Measurements from ENCODE around the gene AKAP6.

The AKAP6 gene

DNA sequence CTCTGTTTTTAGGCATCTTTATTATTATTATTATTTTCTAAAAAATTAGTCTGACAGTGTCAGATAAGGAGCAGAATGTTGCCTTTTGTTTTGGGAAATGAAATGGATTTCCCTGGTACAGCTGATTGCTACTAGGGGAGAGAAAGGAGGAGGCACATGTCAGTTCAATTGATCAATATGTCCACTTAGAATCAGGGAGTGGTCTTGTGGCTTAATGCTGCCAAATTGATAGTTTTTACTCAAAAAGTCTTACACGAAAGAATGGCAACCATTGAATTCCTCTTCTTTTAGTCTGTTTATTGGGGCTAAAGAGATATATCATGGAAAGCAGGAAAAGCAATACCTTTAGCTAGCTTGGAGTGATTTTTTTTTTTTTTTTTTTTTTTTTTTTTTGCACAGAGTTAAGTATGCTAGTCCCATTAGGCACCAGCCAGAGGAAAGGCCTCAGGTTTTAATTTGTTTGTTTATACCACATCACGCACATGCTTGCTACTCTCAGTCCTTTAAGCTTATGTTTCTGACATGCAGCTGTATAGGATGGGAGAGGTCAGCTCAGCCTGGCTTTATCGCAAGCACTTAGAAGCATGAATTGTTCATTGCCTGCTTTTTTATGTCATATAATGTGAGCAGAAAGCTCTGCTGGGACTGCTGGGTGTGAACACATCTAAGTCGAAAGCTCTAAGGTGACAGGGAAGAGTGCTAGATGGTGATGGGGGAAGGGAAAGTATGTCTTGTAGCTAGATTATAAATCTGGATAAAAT is 1.4 kb downstream of the AKAP6 start:
- TF ChIP-seq, protein P1, sequence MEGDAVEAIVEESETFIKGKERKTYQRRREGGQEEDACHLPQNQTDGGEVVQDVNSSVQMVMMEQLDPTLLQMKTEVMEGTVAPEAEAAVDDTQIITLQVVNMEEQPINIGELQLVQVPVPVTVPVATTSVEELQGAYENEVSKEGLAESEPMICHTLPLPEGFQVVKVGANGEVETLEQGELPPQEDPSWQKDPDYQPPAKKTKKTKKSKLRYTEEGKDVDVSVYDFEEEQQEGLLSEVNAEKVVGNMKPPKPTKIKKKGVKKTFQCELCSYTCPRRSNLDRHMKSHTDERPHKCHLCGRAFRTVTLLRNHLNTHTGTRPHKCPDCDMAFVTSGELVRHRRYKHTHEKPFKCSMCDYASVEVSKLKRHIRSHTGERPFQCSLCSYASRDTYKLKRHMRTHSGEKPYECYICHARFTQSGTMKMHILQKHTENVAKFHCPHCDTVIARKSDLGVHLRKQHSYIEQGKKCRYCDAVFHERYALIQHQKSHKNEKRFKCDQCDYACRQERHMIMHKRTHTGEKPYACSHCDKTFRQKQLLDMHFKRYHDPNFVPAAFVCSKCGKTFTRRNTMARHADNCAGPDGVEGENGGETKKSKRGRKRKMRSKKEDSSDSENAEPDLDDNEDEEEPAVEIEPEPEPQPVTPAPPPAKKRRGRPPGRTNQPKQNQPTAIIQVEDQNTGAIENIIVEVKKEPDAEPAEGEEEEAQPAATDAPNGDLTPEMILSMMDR (IDR thresholded peaks at IDR 0.05; ENCODE audit: borderline replicate concordance, insufficient read depth, low read depth, low read length): no peak
- H3K4me3 ChIP-seq (ENCODE audit: low read depth, low read length): no peak overlapping the region

DNA sequence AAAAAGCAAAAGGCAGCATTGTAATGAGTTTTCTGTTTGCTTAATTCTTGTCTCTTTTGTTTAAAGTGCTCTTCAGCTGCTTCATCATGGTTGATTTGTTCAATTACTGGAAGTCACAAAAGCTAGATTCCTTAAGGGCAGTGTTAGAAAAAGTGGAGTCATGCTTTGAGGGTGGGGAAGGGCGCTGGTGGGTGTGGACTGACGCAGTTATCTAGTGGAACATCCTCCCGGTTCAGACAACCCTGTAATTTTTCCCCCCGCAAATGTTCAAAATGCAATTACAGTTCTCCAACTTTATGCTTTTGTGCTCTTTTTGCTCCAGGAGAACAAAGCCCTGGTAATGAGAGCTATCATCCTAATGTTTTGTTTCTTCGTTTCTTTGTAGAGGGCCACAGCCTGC is 2.1 kb downstream of the AKAP6 start:
- H3K4me3 ChIP-seq (ENCODE audit: low read depth, low read length): no peak overlapping the region
- TF ChIP-seq, protein P1 (IDR thresholded peaks at IDR 0.05; ENCODE audit: borderline replicate concordance, insufficient read depth, low read depth, low read length): no peak

DNA sequence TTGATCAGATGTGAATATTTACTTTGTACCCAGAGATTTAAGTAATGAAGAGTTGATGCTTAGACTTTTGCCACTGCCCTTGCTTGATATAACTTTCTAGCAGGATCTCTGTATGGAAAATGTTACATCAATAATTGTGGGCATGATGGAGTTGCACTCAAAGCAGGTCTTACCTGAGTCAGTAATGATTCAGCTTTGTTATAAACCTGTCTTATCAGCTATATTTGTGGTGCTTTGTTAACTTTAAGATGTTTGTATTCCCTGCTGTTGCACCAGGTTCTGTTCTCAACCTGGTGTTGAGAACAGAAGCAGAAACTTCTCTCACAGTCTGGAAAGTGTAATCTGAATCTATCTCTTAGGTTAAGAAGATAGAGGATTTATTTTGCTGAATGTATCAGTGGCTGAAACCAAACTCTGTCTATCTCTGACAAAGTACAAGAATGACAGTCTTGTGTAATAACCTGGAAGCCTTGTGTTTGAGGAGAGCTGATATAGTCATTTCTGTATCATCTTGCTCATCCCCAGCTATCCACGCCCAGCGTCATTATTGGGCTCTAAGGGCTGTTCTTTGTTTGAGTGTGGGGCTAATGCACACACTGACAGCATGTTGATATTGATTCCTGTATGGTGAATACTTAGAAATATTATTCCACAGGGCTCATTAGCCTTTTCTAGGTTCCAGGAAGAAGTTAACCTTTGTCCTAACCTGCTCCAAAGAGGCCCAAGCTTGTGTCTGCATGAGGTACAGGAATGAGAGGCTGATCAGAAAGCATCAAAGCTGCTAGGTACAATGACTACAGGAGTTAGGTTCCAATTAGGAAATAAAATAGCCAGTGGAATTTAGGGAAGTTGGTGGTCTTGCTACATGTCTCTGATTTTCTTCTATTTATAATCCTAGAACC is 3.6 kb downstream of the AKAP6 start:
- TF ChIP-seq, protein P1 (IDR thresholded peaks at IDR 0.05; ENCODE audit: borderline replicate concordance, insufficient read depth, low read depth, low read length): no peak
- no peak overlapping the region for H3K4me3 ChIP-seq (ENCODE audit: low read depth, low read length)

DNA sequence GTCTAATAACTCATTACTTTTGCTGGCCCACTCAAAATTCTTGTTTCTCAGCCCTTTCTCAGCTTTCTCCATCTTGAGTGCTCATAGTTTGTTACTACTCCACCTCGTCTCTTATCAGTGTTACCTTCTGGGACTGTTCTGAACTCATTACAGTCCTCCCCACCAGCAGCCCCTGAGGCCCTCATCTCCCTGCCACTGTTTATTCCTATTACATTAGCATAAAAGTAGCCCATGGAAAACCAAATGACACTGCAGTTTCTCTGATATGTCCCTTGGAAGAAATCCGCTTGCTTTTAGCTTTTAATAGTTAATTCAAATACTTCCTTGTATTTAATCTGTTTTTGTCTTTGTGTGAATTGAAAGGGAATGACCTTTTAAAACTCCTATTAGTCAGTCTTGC is 7.6 kb downstream of the AKAP6 start:
- no peak overlapping the region for H3K4me3 ChIP-seq (ENCODE audit: low read depth, low read length)
- TF ChIP-seq, protein P1 (IDR thresholded peaks at IDR 0.05; ENCODE audit: borderline replicate concordance, insufficient read depth, low read depth, low read length): no peak

DNA sequence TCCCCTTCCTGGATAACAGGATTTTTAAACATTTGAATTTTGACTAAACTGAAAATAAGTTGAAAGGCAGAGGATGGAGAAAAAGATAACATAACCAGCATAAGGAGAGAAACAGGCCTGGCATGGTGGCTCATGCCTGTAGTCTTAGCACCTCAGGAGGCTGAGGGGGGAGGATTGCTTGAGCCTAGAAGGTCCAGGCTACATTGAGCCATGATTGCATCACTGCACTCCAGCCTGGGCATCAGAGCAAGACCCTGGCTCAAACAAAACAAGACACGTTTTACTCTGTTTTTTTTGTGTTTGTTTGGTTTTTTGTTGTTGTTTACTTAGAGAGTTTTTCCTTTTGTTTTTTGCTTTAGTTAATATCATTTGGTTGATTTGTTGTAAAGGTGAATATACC is 8.7 kb downstream of the AKAP6 start:
- no peak overlapping the region for H3K4me3 ChIP-seq (ENCODE audit: low read depth, low read length)
- TF ChIP-seq, protein P1 (IDR thresholded peaks at IDR 0.05; ENCODE audit: borderline replicate concordance, insufficient read depth, low read depth, low read length): no peak

DNA sequence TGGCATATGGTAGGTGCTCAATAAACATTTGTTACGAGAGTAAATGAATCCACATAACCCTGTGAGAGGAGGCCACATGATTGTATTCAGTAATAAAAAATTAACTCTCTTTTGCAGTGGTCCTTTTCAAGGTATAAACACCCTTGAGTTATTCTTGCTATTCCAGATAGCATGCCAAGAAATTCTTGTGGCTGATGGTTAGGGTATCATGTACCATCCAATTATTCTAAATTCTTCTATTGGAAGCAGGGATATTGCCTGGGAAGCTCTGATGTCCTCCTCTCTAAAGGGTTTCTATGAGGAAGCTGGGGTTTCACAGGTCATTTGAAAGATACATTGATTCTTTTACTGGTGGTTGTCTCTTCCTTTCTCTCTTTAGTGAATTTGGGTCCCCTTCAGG is 10.1 kb downstream of the AKAP6 start:
- no peak overlapping the region for H3K4me3 ChIP-seq (ENCODE audit: low read depth, low read length)
- TF ChIP-seq, protein P1 (IDR thresholded peaks at IDR 0.05; ENCODE audit: borderline replicate concordance, insufficient read depth, low read depth, low read length): no peak

Measured in GM12875 (cell line).